Measurements from ENCODE around the gene CMA1.

The CMA1 gene

GRCh38 chr14:24465805-24466204, 42.3 kb downstream of the CMA1 start:
- DNase-seq (ENCODE audit: low spot score), result no peak

GRCh38 chr14:24465368-24465767, 42.7 kb downstream of the CMA1 start:
- no peak for DNase-seq (ENCODE audit: low spot score)

GRCh38 chr14:24463884-24464785, 43.9 kb downstream of the CMA1 start:
- no peak for DNase-seq (ENCODE audit: low spot score)

GRCh38 chr14:24463017-24463883, 44.8 kb downstream of the CMA1 start:
- no peak for DNase-seq (ENCODE audit: low spot score)

- DNase-seq (ENCODE audit: low spot score), result no peak
Measured at GRCh38 chr14:24461336-24461735, 46.7 kb downstream of the CMA1 start.

- no peak for DNase-seq (ENCODE audit: low spot score)
Measured at GRCh38 chr14:24459331-24459730, 48.7 kb downstream of the CMA1 start.

- DNase-seq (ENCODE audit: low spot score), result no peak
Measured at GRCh38 chr14:24458736-24459135, 49.3 kb downstream of the CMA1 start.

- no peak for DNase-seq (ENCODE audit: low spot score)
Measured at GRCh38 chr14:24456980-24457379, 51.1 kb downstream of the CMA1 start.
